GM21619 (cell line): ENCODE data around the gene PLEKHG4B.

Source experiments
- ATAC-seq: cut with Tn5 transposase; IDR thresholded peaks from one replicate; pipeline ENCODE4 v1.9.1; 2021; ENCODE audit not compliant: unreplicated experiment

Gene PLEKHG4B

GRCh38 chr5:74503-75109 is 17.4 kb upstream of the PLEKHG4B start:
- ATAC-seq, result no peak

GRCh38 chr5:75331-76320 is 16.3 kb upstream of the PLEKHG4B start:
- no peak for ATAC-seq

- no peak for ATAC-seq
Observed at GRCh38 chr5:76358-77169, 15.4 kb upstream of the PLEKHG4B start.

- ATAC-seq, result no peak
Observed at GRCh38 chr5:77170-77501, 14.8 kb upstream of the PLEKHG4B start.

- ATAC-seq, result no peak
Observed at GRCh38 chr5:77546-77945, 14.4 kb upstream of the PLEKHG4B start.

GRCh38 chr5:77957-78804 is 13.8 kb upstream of the PLEKHG4B start:
- no peak for ATAC-seq

- ATAC-seq, result no peak
Observed at GRCh38 chr5:78805-79149, 13.2 kb upstream of the PLEKHG4B start.

GRCh38 chr5:79263-79662 is 12.7 kb upstream of the PLEKHG4B start:
- no peak for ATAC-seq

- ATAC-seq, result no peak
Observed at GRCh38 chr5:79821-80220, 12.1 kb upstream of the PLEKHG4B start.

GRCh38 chr5:81391-82021 is 10.5 kb upstream of the PLEKHG4B start:
- no peak for ATAC-seq

GRCh38 chr5:82097-82496 is 9.9 kb upstream of the PLEKHG4B start:
- ATAC-seq, result no peak

- no peak for ATAC-seq
Observed at GRCh38 chr5:82570-82969, 9.4 kb upstream of the PLEKHG4B start.

GRCh38 chr5:83029-83428 is 8.9 kb upstream of the PLEKHG4B start:
- ATAC-seq, result no peak

- no peak for ATAC-seq
Observed at GRCh38 chr5:85334-85995, 6.5 kb upstream of the PLEKHG4B start.

GRCh38 chr5:89337-90286 is 2.4 kb upstream of the PLEKHG4B start:
- ATAC-seq, result no peak

- no peak for ATAC-seq
Observed at GRCh38 chr5:90590-91547, 1.1 kb upstream of the PLEKHG4B start.

GRCh38 chr5:92401-93220 is 643 bp downstream of the PLEKHG4B start:
- ATAC-seq, result no peak
